CD4-positive, CD25-positive, alpha-beta regulatory T cell (primary cell): ENCODE measurements around the gene ARRDC3. TPM values are rescaled to one million over a fixed set of nuclear protein-coding genes. Genes with fewer than 3 reads are reported as not detected.

Experiments
- ATAC-seq, 2 donors: fragments of 150-1000 bp; cut with Tn5 transposase; one replicate each; pipeline ENCODE4 v1.10.0; 2021; ENCODE audit warnings: low read depth in 2 of 2, moderate number of reproducible peaks in 2 of 2, moderate library complexity in 1 of 2
- DNase-seq, 3 donors: peaks; one replicate each; pipeline versions ENCODE4 v3.0.0 to v3.0.0-alpha.2; 2012 to 2022; ENCODE audit warnings: mixed read lengths in 1 of 3
- H3K27ac ChIP-seq: one replicate; pipeline ENCODE4 v1.7.0; 2013; ENCODE audit warnings: mild to moderate bottlenecking, low read length; ENCODE audit not compliant: insufficient read depth, poor library complexity, severe bottlenecking
- H3K27me3 ChIP-seq: one replicate; pipeline ENCODE4 v1.7.0; 2013; ENCODE audit warnings: low read length; ENCODE audit not compliant: control insufficient read depth, insufficient read depth
- H3K36me3 ChIP-seq: one replicate; pipeline ENCODE4 v1.7.0; 2013; ENCODE audit warnings: mild to moderate bottlenecking, low read length, moderate library complexity; ENCODE audit not compliant: control insufficient read depth, insufficient read depth
- H3K4me1 ChIP-seq: 2 replicates; pipeline ENCODE4 v1.7.0; 2013; ENCODE audit warnings: mild to moderate bottlenecking, low read length; ENCODE audit not compliant: insufficient read depth, control insufficient read depth, poor library complexity, severe bottlenecking
- H3K4me3 ChIP-seq: one replicate; pipeline ENCODE4 v1.7.0; 2013; ENCODE audit warnings: low read depth, mild to moderate bottlenecking, low read length, moderate library complexity
- H3K9me3 ChIP-seq, 2 experiments: 1 replicate in 1 of 2; 2 replicates in 1 of 2; pipeline ENCODE4 v1.7.0; 2013; ENCODE audit warnings: low read length in 2 of 2, mild to moderate bottlenecking in 1 of 2, moderate library complexity in 1 of 2; ENCODE audit not compliant: control insufficient read depth in 2 of 2
- H3K27ac Mint-ChIP-seq, 3 donors: one replicate each; pipeline ENCODE4 v1.8.0; 2020 to 2022; ENCODE audit warnings: mild to moderate bottlenecking in 3 of 3, mixed read lengths in 3 of 3, moderate library complexity in 2 of 3
- H3K27me3 Mint-ChIP-seq: one replicate; pipeline ENCODE4 v1.8.0; 2022; ENCODE audit warnings: mild to moderate bottlenecking, mixed read lengths
- H3K36me3 Mint-ChIP-seq: one replicate; pipeline ENCODE4 v1.8.0; 2020; ENCODE audit warnings: mixed read lengths
- H3K4me1 Mint-ChIP-seq, 4 donors: one replicate each; pipeline ENCODE4 v1.8.0; 2020 to 2022; ENCODE audit warnings: mixed read lengths in 4 of 4, mild to moderate bottlenecking in 1 of 4
- H3K4me3 Mint-ChIP-seq, 4 donors: one replicate each; pipeline ENCODE4 v1.8.0; 2020 to 2022; ENCODE audit warnings: mild to moderate bottlenecking in 4 of 4, mixed read lengths in 4 of 4, moderate library complexity in 3 of 4
- H3K9me3 Mint-ChIP-seq, 7 donors: one replicate each; pipeline ENCODE4 v1.8.0; 2020 to 2022; ENCODE audit warnings: mixed read lengths in 7 of 7, mild to moderate bottlenecking in 3 of 7, moderate library complexity in 2 of 7
- polyA plus RNA-seq, 4 donors: library from polyadenylated mRNA; unstranded; fragments of 300-500 nt; fragmentation: Illumina TruSeq; gene quantifications; one replicate each; pipeline ENCODE4 v1.2.3, GENCODE V29; 2021
- total RNA-seq: library from RNA; stranded (reverse); gene quantifications from one replicate; pipeline ENCODE4 v1.2.3, GENCODE V29; 2022

ARRDC3 gene
- total and polyA plus RNA-seq, 5 donors from 2014 or later = 102 to 228 (median 187) TPM

DNA sequence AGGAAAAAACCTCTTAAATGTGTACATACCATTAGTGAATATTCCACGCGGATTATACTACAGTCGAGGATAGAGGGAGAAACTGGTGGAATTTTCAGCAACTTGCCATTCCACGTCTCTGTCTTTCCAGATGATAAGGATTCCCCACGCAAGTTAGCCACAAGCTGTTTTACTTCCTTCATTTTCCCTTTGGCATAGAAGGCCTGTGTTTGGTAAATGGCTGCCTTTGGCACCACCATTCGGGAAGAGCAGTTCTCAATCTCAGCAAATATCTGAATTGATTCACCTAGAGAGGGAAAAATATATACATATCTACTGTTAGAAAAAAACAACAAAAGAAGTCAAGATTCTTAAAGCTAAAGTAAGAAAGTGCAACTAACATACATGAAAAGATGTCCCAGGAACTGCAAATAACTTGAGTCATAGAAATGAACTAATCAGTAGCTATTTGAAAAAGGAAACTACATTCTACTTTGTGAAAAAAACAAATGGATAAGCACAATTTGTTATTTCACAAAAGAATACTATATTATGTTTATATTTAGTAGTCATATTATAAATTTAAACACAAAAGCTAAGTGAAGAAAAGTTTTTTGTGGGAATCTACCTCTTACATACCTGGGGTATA is 8.1 kb downstream of the ARRDC3 start:
- H3K36me3 Mint-ChIP-seq = peaks cover 62% of the 10 kb centered on the region
- H3K27ac Mint-ChIP-seq = peak overlapping the region in 2 of 3 donors; percentile 10 to 76
- no peak overlapping the region for H3K4me3 ChIP-seq
- H3K36me3 ChIP-seq = peaks cover 79% of the 10 kb centered on the region
- no peaks in the 10 kb centered on the region for H3K9me3 ChIP-seq
- peaks cover 4% of the 10 kb centered on the region for H3K27me3 Mint-ChIP-seq
- ATAC-seq (no peak), DNase-seq (no peak)
- peak overlapping the region; percentile 100 for H3K27ac ChIP-seq
- H3K4me1 ChIP-seq = peaks cover 50% of the 10 kb centered on the region
- H3K9me3 Mint-ChIP-seq = peaks cover 0 to 1% (median 0%) of the 10 kb centered on the region in 7 donors
- H3K4me3 Mint-ChIP-seq = peak overlapping the region in 3 of 4 donors; percentile 22 to 66 (median 55)
- no peaks in the 10 kb centered on the region for H3K27me3 ChIP-seq
- H3K4me1 Mint-ChIP-seq = peaks cover 42 to 74% (median 49%) of the 10 kb centered on the region in 4 donors

DNA sequence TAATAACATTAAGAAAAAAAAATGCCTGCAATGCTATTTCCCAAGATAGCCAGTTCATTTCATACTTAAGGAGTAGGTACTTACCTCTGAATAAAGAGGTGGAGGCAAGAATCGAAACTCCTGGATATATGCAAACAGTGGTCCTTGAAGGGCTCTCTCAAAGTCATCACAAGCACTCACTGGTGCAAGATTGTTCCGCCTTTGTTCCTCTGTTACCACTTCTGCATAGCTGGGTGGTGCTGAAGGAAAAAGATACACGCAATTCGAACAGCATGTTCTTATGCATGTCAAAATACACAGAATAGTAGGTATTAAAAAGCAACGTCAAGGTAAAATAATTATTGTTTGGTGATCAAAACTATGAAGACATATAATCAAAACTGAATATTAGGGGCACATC is 9.5 kb downstream of the ARRDC3 start:
- no peak for ATAC-seq
- Histone ChIP-seq H3K27me3 (no peaks in the 10 kb centered on the region), H3K9me3 (no peaks in the 10 kb centered on the region), H3K27ac (no peak overlapping the region), H3K4me1 (peaks cover 40% of the 10 kb centered on the region), H3K36me3 (peaks cover 91% of the 10 kb centered on the region), H3K4me3 (no peak overlapping the region)
- Mint-ChIP-seq H3K36me3 (peaks cover 61% of the 10 kb centered on the region), H3K4me1 (peaks cover 39 to 76% (median 51%) of the 10 kb centered on the region in 4 donors), H3K27me3 (no peaks in the 10 kb centered on the region), H3K4me3 (peak overlapping the region in 1 of 4 donors; percentile 33), H3K27ac (no peak overlapping the region), H3K9me3 (peaks cover 0 to 1% (median 0%) of the 10 kb centered on the region in 7 donors)
- DNase-seq = no peak

DNA sequence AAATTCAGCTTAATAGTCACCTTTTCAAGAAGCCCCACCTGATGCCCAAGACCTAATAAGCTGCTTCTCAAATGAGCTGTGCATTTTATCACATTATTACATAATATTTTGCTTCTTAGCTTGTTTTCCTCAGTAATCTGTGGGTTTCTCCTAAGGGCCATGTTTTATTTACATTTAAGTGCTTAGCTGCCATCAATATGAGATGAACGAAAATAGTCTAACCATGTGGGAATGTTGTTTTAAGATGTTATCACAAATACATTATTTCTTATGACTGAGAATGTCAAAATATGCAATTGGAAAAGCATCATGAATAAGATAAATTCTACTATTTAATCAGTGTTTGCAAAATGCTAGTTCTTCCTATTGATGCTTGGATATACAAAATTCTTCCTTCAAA is 10.1 kb downstream of the ARRDC3 start:
- Histone ChIP-seq H3K9me3 (no peaks in the 10 kb centered on the region), H3K4me3 (no peak overlapping the region), H3K27ac (peak overlapping the region; percentile 51), H3K27me3 (no peaks in the 10 kb centered on the region), H3K36me3 (peaks cover 97% of the 10 kb centered on the region), H3K4me1 (peaks cover 34% of the 10 kb centered on the region)
- Mint-ChIP-seq H3K9me3 (peaks cover 0 to 1% (median 0%) of the 10 kb centered on the region in 7 donors), H3K4me1 (peaks cover 38 to 79% (median 54%) of the 10 kb centered on the region in 4 donors), H3K27ac (peak overlapping the region in 2 of 3 donors; percentile 1 to 71), H3K27me3 (no peaks in the 10 kb centered on the region), H3K36me3 (peaks cover 65% of the 10 kb centered on the region), H3K4me3 (peak overlapping the region in 1 of 4 donors; percentile 72)
- DNase-seq (no peak), ATAC-seq (no peak)

DNA sequence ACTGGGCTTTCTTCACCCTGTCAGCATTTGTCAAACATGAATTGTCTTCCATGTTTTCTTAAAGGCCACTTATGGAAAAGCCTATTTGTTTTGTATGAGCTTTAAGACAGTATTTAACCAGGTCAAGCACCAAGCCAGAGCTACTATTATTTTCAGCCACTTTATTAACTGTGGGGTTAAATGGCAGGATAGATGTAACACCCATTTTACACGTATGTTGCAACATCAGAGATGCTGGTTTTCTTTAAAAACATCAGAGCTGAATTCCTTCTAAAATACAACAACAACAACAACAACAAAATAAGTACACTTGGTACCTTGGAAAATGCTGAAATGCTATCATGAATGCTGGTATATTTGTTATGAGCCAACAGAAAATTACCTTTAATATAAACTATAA is 13.6 kb downstream of the ARRDC3 start:
- DNase-seq = no peak
- peaks cover 0 to 1% (median 0%) of the 10 kb centered on the region in 7 donors for H3K9me3 Mint-ChIP-seq
- Histone ChIP-seq H3K27ac (no peak overlapping the region), H3K27me3 (no peaks in the 10 kb centered on the region), H3K9me3 (no peaks in the 10 kb centered on the region), H3K4me3 (no peak overlapping the region), H3K4me1 (peaks cover 10% of the 10 kb centered on the region), H3K36me3 (peaks cover 74% of the 10 kb centered on the region)
- peaks cover 45% of the 10 kb centered on the region for H3K36me3 Mint-ChIP-seq
- ATAC-seq = no peak
- H3K27me3 Mint-ChIP-seq = peaks cover 4% of the 10 kb centered on the region
- H3K4me3 Mint-ChIP-seq = no peak overlapping the region
- H3K4me1 Mint-ChIP-seq = peaks cover 25 to 52% (median 36%) of the 10 kb centered on the region in 4 donors
- H3K27ac Mint-ChIP-seq = peak overlapping the region in 1 of 3 donors; percentile 60

DNA sequence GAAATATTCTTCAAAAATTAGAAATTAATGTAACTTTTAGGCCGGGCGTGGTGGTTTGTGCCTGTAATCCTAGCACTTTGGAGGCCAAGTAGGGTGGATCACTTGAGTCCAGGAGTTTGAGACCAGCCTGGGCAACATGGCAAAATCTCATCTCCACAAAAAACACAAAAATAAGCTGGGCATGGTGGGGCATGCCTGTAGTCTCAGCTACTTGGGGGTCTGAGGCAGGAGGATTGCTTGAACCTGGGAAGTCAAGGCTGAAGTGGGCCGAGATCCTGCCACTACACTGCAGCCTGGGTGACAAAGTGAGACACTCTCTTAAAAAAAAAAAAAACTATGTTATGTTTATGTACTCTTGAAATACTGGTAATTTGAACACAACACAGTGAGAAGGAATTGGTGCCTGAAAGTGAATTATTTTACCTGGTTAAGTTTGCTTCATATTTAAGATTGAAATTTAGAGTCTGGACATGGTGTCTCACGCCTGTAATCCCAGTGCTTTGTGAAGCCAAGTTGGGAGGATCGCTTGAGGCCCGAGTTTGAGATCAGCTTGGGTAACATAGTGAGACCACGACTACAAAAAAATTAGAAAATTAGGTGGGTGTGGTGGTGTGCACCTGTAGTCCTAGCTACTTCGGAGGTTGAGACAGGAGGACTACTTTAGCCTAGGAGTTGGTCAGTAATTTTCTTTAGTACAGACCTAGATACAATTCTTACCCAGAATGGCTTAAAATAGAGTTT is 15.0 kb downstream of the ARRDC3 start:
- peak overlapping the region in 1 of 3 donors; percentile 36 for H3K27ac Mint-ChIP-seq
- H3K4me1 Mint-ChIP-seq = peaks cover 17 to 40% (median 28%) of the 10 kb centered on the region in 4 donors
- no peak overlapping the region for H3K4me3 ChIP-seq
- peaks cover 4% of the 10 kb centered on the region for H3K27me3 Mint-ChIP-seq
- H3K27me3 ChIP-seq = no peaks in the 10 kb centered on the region
- H3K4me1 ChIP-seq = peaks cover 7% of the 10 kb centered on the region
- peaks cover 0 to 1% (median 0%) of the 10 kb centered on the region in 7 donors for H3K9me3 Mint-ChIP-seq
- DNase-seq (no peak), ATAC-seq (no peak)
- H3K9me3 ChIP-seq = no peaks in the 10 kb centered on the region
- H3K36me3 ChIP-seq = peaks cover 60% of the 10 kb centered on the region
- no peak overlapping the region for H3K27ac ChIP-seq
- no peak overlapping the region for H3K4me3 Mint-ChIP-seq
- peaks cover 34% of the 10 kb centered on the region for H3K36me3 Mint-ChIP-seq

DNA sequence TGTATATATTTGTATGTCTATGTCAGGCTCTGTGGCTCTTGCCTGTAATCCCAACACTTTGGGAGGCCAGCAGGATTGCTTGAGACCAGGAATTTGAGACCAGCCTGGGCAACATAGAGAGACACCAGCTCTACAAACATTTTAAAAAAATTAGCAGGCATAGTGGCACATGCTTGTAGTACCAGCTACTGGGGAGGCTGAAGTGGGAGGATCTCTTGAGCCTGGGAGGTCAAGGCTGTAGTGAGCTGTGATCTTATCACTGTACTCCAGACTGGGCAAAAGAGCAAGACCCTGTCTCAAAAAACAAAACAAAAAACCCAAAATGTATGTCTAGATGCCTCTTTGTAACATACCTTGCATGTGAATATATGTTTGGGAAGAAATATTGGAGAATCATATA is 15.8 kb downstream of the ARRDC3 start:
- no peak overlapping the region for H3K27ac ChIP-seq
- H3K4me1 ChIP-seq = no peaks in the 10 kb centered on the region
- ATAC-seq = no peak
- no peaks in the 10 kb centered on the region for H3K9me3 ChIP-seq
- peaks cover 53% of the 10 kb centered on the region for H3K36me3 ChIP-seq
- H3K4me1 Mint-ChIP-seq = peaks cover 13 to 34% (median 27%) of the 10 kb centered on the region in 4 donors
- no peak overlapping the region for H3K4me3 Mint-ChIP-seq
- H3K9me3 Mint-ChIP-seq = peaks cover 0 to 3% (median 0%) of the 10 kb centered on the region in 7 donors
- peaks cover 29% of the 10 kb centered on the region for H3K36me3 Mint-ChIP-seq
- H3K27me3 ChIP-seq = no peaks in the 10 kb centered on the region
- H3K4me3 ChIP-seq = no peak overlapping the region
- peaks cover 4% of the 10 kb centered on the region for H3K27me3 Mint-ChIP-seq
- DNase-seq = no peak
- H3K27ac Mint-ChIP-seq = no peak overlapping the region

DNA sequence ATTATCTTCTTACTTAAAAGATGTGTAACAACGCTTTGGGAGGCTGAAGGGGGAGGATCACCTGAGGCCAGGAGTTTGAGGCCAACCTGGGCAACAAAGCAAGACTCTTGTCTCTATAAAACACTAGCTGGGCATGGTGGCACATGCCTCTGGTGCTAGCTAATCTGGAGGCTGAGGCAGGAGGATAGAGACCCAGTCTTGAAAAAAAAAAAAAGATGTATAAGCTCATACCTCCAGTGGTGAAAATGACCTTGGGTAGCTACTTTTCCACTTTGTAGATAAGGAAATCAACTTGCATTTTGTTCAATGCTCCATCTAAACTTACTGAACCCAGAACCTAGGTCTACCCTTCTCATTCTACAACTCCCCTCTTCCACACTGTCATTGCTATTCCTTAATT is 16.6 kb downstream of the ARRDC3 start:
- Histone ChIP-seq H3K4me1 (no peaks in the 10 kb centered on the region), H3K27me3 (no peaks in the 10 kb centered on the region), H3K9me3 (peaks cover 2 to 4% of the 10 kb centered on the region in 2 experiments), H3K36me3 (peaks cover 45% of the 10 kb centered on the region), H3K4me3 (no peak overlapping the region), H3K27ac (no peak overlapping the region)
- Mint-ChIP-seq H3K4me3 (no peak overlapping the region), H3K4me1 (peaks cover 15 to 31% (median 22%) of the 10 kb centered on the region in 4 donors), H3K27me3 (peaks cover 4% of the 10 kb centered on the region), H3K9me3 (peaks cover 0 to 5% (median 4%) of the 10 kb centered on the region in 7 donors), H3K27ac (no peak overlapping the region), H3K36me3 (peaks cover 23% of the 10 kb centered on the region)
- ATAC-seq (no peak), DNase-seq (no peak)
